Activated CD4-positive, alpha-beta memory T cell treated with anti-CD3 and anti-CD28 coated beads, Interleukin-2, amount 10 ng/mL, durations not matched to agents 7 days and 5 days (primary cell): ENCODE data around the gene SH3BGRL2. TPM values are rescaled to one million over a fixed set of nuclear protein-coding genes. Genes with fewer than 3 reads are reported as not detected.

Experiments used
- CTCF ChIA-PET: fragments of 350-600 bp; sonication (Branson Sonifier 250); formaldehyde crosslinking; loops from one replicate; lab custom pipeline; 2021; ENCODE audit warnings: antibody characterized with exemption, inconsistent platforms; lab: Charles Lee
- POLR2A ChIA-PET: fragments of 350-600 bp; sonication (Branson Sonifier 250); formaldehyde crosslinking; loops from one replicate; lab custom pipeline; 2021; ENCODE audit warnings: antibody characterized with exemption; lab: Charles Lee
- DNase-seq: peaks from one replicate; pipeline ENCODE4 v3.0.0-alpha.2; 2020
- H3K27ac Mint-ChIP-seq: one replicate; pipeline ENCODE4 v1.8.0; 2021; ENCODE audit warnings: mild to moderate bottlenecking, mixed read lengths
- H3K27me3 Mint-ChIP-seq: one replicate; pipeline ENCODE4 v1.8.0; 2021; ENCODE audit warnings: mixed read lengths
- H3K36me3 Mint-ChIP-seq: one replicate; pipeline ENCODE4 v1.8.0; 2021; ENCODE audit warnings: low read depth, mixed read lengths
- H3K4me1 Mint-ChIP-seq: one replicate; pipeline ENCODE4 v1.8.0; 2021; ENCODE audit warnings: mixed read lengths
- H3K4me3 Mint-ChIP-seq: one replicate; pipeline ENCODE4 v1.8.0; 2021; ENCODE audit warnings: mild to moderate bottlenecking, mixed read lengths
- H3K9me3 Mint-ChIP-seq: one replicate; pipeline ENCODE4 v1.8.0; 2021; ENCODE audit warnings: mixed read lengths
- total RNA-seq, 2 experiments: library from RNA; stranded (reverse); gene quantifications; one replicate each; pipeline ENCODE4 v1.2.3, GENCODE V29; 2021

Gene SH3BGRL2
- under 1 TPM; 0.20 to 0.35 TPM for total RNA-seq

DNA sequence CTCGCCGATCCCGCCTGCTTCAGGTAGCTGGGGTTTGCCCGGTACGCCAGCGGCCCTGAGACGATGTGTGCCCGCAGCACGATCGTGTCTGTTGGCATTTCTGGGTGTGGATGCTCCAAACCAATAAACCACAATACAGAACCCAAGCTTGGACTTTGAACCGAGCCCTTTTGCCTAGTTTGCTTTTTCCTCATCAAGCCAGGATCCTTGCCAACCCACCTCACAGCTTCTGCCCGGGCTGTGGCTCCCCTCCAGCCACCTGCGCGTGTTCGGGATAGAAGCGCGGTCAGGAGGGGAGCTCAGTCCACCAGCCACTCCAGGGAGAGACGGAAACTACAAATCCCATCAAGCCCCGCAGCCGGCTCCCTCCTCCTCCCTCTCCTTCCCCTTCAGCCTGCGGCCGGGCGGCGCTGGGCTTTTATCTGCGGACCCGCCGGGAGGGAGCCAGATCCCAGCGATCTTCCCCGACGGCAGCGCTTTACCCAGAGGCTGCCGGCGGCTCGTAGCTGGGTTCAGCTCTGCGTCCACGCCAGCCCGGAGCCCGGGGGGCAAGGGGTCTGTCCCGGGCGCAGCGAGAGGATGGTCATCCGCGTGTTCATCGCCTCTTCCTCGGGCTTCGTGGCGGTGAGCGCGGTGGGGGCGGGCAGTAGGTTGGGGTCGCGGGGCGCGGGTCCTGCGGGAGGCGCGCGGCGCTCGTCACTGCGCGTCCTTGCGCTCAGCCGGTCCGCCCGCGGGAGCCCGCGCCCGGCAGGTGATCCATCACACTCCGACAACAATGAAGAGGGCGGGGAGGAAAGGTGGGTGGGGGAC is at the start of gene SH3BGRL2:
Gene SH3BGRL2, plus strand, starts transcription at position 447 of the 810 bp plus-strand sequence. Its CDS starts 133 bp downstream, at position 580.
- POLR2A ChIA-PET, result no interaction called here
- peak within 1 kb of the TSS; percentile 63 for H3K4me3 Mint-ChIP-seq
- CTCF ChIA-PET, result no interaction called here
- H3K4me1 Mint-ChIP-seq, result peaks cover 8% of the 10 kb centered on the region
- H3K36me3 Mint-ChIP-seq, result no peaks in the 10 kb centered on the region
- H3K27ac Mint-ChIP-seq, result no peak within 1 kb of the TSS
- DNase-seq, result peak; percentile 18
- no peaks in the 10 kb centered on the region for H3K9me3 Mint-ChIP-seq
- peaks cover 64% of the 10 kb centered on the region for H3K27me3 Mint-ChIP-seq

DNA sequence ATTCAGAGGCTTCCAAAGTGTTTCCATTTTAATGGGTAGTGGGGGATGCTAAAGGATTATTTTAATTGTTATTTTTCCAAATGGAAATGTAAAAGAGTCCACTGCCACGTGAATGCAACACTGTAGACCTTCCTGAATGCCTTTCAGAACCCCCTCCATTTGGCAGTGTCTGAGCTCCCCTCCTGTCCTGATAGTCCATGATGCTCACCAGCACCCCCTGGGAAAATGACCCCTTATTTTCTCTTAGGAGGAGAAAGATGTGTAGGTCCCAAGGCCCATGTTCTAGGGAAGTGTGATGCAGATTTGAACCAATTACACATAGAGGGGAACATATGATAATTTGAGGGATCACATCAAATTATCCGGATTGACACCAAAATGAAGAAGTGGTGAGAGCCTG is 46.8 kb upstream of the SH3BGRL2 start:
- ChIA-PET CTCF (no interaction called here), POLR2A (no interaction called here)
- no peak overlapping the region for H3K4me3 Mint-ChIP-seq
- no peaks in the 10 kb centered on the region for H3K4me1 Mint-ChIP-seq
- H3K27ac Mint-ChIP-seq, result no peak overlapping the region
- DNase-seq, result no peak
- peaks cover 9% of the 10 kb centered on the region for H3K9me3 Mint-ChIP-seq
- no peaks in the 10 kb centered on the region for H3K27me3 Mint-ChIP-seq
- no peaks in the 10 kb centered on the region for H3K36me3 Mint-ChIP-seq

DNA sequence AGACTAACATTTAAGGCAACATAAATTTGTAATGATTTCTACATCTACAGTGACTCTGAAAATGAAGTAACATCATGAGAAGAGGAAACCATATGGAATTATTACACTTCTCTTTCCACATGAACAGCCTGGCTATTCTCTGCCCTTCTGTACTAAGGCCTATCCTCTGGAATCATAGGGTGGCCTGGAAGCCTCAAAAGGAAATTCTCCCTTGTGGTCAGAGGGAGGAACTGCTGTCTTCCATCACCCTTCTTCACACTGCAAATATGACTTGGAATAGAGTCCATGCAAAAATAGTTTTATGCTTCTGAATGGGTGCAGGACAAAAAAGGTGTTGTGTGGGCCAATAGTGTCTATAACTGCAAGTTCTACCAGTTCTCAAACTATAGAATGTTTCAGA is 44.6 kb upstream of the SH3BGRL2 start:
- H3K27me3 Mint-ChIP-seq, result no peaks in the 10 kb centered on the region
- ChIA-PET POLR2A (no interaction called here), CTCF (interaction anchor here (0.6 kb wide), 1 partner anchor 25 kb away, joined by 3 read pairs; no protein-coding TSS in a partner anchor)
- H3K4me3 Mint-ChIP-seq, result no peak overlapping the region
- no peaks in the 10 kb centered on the region for H3K36me3 Mint-ChIP-seq
- no peak for DNase-seq
- no peak overlapping the region for H3K27ac Mint-ChIP-seq
- peaks cover 6% of the 10 kb centered on the region for H3K9me3 Mint-ChIP-seq
- no peaks in the 10 kb centered on the region for H3K4me1 Mint-ChIP-seq

DNA sequence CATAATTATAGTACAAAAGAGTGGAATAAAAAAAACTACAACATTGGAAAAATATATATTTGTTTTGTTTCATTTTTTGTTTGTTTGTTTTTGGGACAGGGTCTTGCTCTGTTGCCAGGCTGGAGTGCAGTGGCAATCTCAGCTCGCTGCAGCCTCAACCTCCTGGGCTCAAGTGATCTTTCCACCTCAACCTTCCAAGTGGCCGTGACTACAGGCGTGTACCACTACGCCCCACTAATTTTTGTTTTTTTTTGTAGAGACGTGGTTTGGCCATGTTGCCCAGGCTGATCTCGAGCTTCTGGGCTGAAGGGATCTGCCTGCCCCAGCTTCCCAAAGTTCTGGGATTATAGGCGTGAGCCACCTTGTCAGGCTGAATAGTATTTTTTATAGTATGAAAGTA is 41.4 kb upstream of the SH3BGRL2 start:
- no peaks in the 10 kb centered on the region for H3K9me3 Mint-ChIP-seq
- no peak overlapping the region for H3K27ac Mint-ChIP-seq
- CTCF ChIA-PET, result no interaction called here
- POLR2A ChIA-PET, result no interaction called here
- H3K27me3 Mint-ChIP-seq, result no peaks in the 10 kb centered on the region
- H3K36me3 Mint-ChIP-seq, result no peaks in the 10 kb centered on the region
- no peaks in the 10 kb centered on the region for H3K4me1 Mint-ChIP-seq
- H3K4me3 Mint-ChIP-seq, result no peak overlapping the region
- DNase-seq, result no peak

DNA sequence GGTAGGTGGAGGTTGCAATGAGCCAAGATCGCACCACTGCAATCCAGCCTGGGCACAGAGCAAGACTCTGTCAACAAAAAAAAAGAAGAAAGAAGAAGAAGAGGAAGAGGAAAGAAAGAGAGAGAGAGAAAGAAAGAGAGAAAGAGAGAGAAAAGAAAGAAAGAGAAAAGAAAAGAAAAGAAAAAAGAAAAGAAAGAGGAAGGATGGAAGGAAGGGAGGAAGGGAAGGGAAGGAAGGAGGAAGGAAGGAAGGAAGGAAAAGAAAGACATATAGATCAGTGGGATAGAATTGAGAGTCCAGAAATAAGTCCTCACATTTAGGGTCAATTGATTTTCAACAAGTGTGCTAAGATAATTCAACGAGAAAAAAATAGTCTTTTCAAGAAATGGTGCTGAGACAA is 34.0 kb upstream of the SH3BGRL2 start:
- Mint-ChIP-seq H3K27me3 (no peaks in the 10 kb centered on the region), H3K4me1 (no peaks in the 10 kb centered on the region), H3K4me3 (no peak overlapping the region), H3K9me3 (no peaks in the 10 kb centered on the region), H3K36me3 (no peaks in the 10 kb centered on the region), H3K27ac (no peak overlapping the region)
- ChIA-PET POLR2A (no interaction called here), CTCF (no interaction called here)
- DNase-seq, result no peak

DNA sequence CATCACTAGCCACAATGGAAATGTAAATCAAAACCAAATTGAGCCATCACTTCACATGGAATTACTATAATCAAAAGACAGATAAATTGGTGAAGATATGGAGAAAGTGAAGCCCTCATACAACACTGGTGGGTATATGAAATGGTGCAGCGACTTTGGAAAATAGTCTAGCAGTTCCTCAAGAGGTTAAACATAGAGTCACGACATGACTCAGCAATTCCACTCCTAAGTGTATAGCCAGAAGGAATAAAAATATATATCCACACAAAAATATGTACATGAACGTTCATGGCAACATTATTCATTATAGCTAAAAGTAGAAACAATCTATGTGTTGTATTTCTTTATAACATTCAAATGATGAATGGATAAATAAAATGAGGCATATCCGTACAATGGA is 33.1 kb upstream of the SH3BGRL2 start:
- no peak overlapping the region for H3K27ac Mint-ChIP-seq
- H3K27me3 Mint-ChIP-seq, result no peaks in the 10 kb centered on the region
- no peaks in the 10 kb centered on the region for H3K36me3 Mint-ChIP-seq
- no peak overlapping the region for H3K4me3 Mint-ChIP-seq
- H3K9me3 Mint-ChIP-seq, result no peaks in the 10 kb centered on the region
- H3K4me1 Mint-ChIP-seq, result no peaks in the 10 kb centered on the region
- ChIA-PET CTCF (no interaction called here), POLR2A (no interaction called here)
- DNase-seq, result no peak

DNA sequence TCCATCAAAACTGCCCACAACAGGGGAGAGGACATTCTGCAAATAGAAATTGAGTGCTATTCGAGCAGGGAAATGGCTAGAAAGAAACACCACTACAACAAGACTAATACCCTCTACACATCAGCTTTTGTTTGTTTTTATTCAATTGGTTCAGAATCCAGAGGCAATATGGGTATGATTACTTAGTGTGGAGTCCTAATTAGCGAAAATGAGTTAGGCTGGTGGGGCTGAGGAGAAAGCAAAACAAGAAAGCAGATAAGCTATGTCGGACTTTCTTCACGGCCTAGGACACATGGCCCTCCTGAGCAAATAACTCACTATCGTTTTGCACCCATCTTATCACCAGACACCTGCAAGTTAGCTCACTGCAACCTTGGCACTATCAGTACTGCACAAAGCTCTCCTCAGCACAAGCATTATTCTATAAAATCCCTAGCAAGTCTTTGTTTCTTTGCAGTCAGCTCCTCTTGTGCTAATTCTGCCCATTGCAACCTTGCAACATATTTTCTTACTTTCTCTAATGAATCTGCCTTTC is 31.3 kb upstream of the SH3BGRL2 start:
- no peak for DNase-seq
- H3K4me3 Mint-ChIP-seq, result no peak overlapping the region
- H3K4me1 Mint-ChIP-seq, result no peaks in the 10 kb centered on the region
- CTCF ChIA-PET, result no interaction called here
- H3K27me3 Mint-ChIP-seq, result peaks cover 2% of the 10 kb centered on the region
- no peaks in the 10 kb centered on the region for H3K9me3 Mint-ChIP-seq
- H3K27ac Mint-ChIP-seq, result no peak overlapping the region
- no peaks in the 10 kb centered on the region for H3K36me3 Mint-ChIP-seq
- POLR2A ChIA-PET, result no interaction called here

DNA sequence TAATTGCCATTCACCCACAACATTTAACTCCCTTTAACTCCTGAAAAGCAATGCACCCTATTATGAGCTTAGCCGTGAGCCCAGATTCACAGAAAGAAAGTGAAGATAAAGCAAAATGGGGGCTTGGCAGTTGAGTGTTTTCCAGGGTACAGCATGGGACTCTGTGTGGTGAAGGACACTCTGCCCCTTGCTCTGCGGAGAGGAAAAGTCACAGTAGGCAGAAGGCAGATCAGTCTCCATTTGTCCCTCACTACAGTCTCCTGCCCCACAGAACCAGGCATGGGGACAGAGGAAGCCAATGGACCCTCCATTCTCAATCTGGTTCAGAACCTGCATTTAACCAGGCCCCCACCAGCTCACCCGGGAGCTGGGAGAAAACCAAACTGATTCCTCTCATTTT is 30.8 kb upstream of the SH3BGRL2 start:
- CTCF ChIA-PET, result interaction anchor here (0.6 to 1.0 kb wide), 2 partner anchors 29 to 40 kb away, joined by 3 read pairs; no protein-coding TSS in a partner anchor

DNA sequence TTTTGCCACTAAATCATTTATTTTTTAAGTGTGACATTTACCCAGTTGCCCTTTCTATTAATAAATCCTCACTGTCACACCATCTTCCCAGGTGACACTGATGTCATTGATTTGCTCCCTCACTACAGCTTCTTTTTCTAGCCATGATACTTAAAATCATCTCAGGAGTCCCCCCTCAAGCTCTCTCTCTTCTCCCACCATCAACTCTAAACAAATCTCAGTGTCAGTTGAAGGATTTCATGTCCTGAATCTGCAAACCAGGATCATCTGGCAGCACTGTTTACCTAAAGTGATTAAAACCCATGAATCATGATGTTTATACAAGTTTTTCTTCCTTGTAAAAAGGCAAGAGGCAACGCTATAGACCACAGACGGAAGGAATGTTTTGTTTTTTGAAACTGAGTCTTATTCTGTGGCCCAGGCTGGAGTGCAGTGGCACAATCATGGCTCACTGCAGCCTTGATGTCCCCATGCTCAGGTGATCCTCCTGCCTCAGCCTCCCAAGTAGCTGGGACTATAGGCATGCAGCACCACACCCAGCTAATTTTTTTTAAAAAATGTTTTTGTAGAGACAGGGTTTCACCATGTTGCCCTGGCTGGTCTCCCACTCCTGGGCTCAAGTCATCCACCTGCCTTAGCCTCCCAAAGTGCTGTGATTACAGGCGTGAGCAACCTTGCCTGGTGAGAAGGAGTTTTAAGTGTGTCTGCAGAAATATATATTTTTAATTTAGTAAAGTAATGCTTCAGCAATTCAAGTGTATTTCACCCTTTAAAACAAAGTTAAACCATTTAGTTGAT is 30.1 kb upstream of the SH3BGRL2 start:
- Mint-ChIP-seq H3K27ac (no peak overlapping the region), H3K4me3 (no peak overlapping the region), H3K36me3 (no peaks in the 10 kb centered on the region), H3K9me3 (no peaks in the 10 kb centered on the region), H3K4me1 (no peaks in the 10 kb centered on the region), H3K27me3 (peaks cover 2% of the 10 kb centered on the region)
- ChIA-PET CTCF (interaction anchor here (0.6 to 1.0 kb wide), 2 partner anchors 30 to 40 kb away, joined by 3 read pairs; no protein-coding TSS in a partner anchor), POLR2A (no interaction called here)
- DNase-seq, result no peak

More for the DNA sequence above, 30.8 kb upstream of the SH3BGRL2 start:
- Mint-ChIP-seq H3K4me3 (no peak overlapping the region), H3K36me3 (no peaks in the 10 kb centered on the region), H3K27ac (no peak overlapping the region), H3K9me3 (no peaks in the 10 kb centered on the region), H3K4me1 (no peaks in the 10 kb centered on the region), H3K27me3 (peaks cover 2% of the 10 kb centered on the region)
- POLR2A ChIA-PET, result no interaction called here
- DNase-seq, result no peak

DNA sequence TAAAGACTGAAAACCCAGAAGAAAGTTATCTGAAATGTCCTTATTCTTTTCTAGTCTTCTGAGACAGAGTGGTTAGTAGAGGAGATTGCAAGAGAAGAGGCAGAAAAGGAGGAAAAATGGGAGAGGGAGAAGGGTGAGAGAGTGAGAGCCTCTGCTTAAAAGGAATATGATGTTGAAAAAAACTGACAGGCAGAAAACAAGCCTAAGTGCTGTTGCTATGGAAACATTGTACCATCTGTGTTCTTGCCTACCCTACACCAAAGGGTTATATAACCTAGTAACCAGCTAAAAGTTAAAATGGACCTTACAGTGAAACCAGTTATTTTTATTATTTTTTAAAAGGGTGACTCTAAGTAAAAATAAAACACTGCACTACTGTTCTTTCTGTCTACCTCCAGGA is 28.3 kb upstream of the SH3BGRL2 start:
- H3K4me1 Mint-ChIP-seq, result no peaks in the 10 kb centered on the region
- H3K4me3 Mint-ChIP-seq, result no peak overlapping the region
- ChIA-PET CTCF (no interaction called here), POLR2A (no interaction called here)
- H3K9me3 Mint-ChIP-seq, result no peaks in the 10 kb centered on the region
- no peaks in the 10 kb centered on the region for H3K36me3 Mint-ChIP-seq
- no peak overlapping the region for H3K27ac Mint-ChIP-seq
- H3K27me3 Mint-ChIP-seq, result peaks cover 2% of the 10 kb centered on the region
- no peak for DNase-seq

DNA sequence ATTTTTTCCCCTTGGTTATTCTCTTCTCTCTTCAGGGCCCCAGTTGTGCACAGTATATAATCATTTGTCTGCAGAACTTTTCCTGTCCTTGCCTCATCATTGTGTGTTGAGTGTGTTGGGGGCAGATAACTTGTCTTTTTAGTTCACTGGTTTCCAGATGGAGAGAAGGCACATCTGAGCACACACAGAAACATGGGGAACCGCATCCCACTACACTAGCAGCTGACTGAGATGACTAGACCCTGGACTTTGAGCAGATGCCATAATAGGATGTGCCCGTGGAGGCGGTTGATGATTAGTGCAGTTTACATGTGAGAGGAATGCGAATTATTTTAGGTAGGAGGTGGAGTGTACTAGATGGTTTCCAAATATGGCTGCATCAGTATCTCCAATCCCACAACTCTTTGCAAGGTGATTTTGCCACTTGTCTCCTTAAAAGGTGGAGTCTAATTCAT is 26.5 kb upstream of the SH3BGRL2 start:
- H3K27ac Mint-ChIP-seq, result no peak overlapping the region
- H3K4me3 Mint-ChIP-seq, result no peak overlapping the region
- ChIA-PET CTCF (interaction anchor here (1.3 kb wide), 1 partner anchor 34 kb away, joined by 3 read pairs; no protein-coding TSS in a partner anchor), POLR2A (no interaction called here)
- peaks cover 2% of the 10 kb centered on the region for H3K27me3 Mint-ChIP-seq
- no peak for DNase-seq
- H3K36me3 Mint-ChIP-seq, result no peaks in the 10 kb centered on the region
- H3K9me3 Mint-ChIP-seq, result no peaks in the 10 kb centered on the region
- no peaks in the 10 kb centered on the region for H3K4me1 Mint-ChIP-seq

DNA sequence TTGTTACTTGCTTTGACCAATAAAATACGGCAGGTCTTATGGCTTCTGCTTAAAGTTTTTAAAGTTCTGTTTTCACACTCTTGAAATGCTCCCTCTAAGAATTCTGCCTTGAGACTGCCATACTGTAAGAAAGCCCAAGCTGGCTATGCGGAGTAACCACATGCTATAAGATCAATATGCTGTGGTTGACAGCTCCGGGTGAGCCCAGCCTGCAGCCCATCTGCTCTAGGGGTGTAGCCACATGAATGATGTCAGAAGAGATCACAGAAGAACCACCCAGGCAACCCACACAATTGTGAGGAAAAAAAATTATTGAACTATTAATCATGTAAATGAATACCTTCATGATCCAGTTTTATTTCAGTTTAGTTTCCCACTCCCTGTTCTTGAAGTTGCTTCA is 26.1 kb upstream of the SH3BGRL2 start:
- Mint-ChIP-seq H3K4me3 (no peak overlapping the region), H3K4me1 (no peaks in the 10 kb centered on the region), H3K36me3 (no peaks in the 10 kb centered on the region), H3K27me3 (peaks cover 2% of the 10 kb centered on the region), H3K9me3 (no peaks in the 10 kb centered on the region), H3K27ac (no peak overlapping the region)
- DNase-seq, result no peak
- ChIA-PET CTCF (interaction anchor here (1.3 kb wide), 1 partner anchor 34 kb away, joined by 3 read pairs; no protein-coding TSS in a partner anchor), POLR2A (no interaction called here)
